ENCODE measurements around the gene NAPSA. TPM values are rescaled to one million over a fixed set of nuclear protein-coding genes. Genes with fewer than 3 reads are reported as not detected.

Gene NAPSA
- total and polyA plus RNA-seq, 9 of the 15 experiments (the other 6 are each of a cell fraction or from before 2014, with no cell fraction given): 0.25 to 1.9 (median 0.69) TPM

DNA sequence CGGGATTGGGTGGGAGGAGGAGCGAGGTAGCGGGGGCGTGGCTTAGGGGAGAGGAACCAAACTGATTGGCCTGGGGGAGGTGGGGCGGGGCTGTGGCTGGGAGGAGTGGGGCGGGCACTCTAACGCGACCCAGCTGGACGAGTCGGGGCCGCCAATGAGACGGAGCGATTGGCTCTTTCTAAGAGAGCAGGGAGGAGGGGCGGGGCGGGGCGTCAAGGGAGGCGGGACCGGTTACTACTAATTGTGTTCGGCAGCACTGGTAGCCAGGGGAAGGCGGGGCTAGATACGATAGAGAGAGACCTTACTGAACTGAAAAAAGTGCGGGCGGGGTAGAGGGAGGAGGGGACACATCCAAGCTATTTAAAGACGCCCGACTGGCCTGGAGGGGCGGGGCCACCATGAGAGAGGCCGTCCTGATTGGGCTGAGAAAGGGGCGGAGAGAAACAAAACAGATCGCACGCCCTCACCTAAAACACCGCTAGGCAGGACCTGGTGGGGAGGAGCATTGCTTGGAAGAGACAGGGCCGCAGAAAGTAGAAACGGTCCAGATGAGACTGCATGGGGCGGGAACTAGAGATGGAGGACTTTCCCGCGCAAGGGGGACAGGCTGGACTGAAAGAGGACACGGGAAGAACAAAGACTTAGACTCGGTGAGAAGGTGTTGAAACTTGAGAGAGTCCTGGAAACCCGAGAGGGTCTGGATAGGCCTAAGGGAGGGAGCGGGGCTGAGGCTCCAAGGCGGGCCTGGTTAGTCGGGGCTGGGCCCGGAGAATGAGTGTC, 36.1 kb downstream of the NAPSA start, which contains the start of gene KCNC3 (continued):
- 0 out of 2 replicates have a peak, but pooled peaks have one; percentile 72 for TF ChIP-seq TARDBP (IDR thresholded peaks at IDR 0.05)
- TF ChIP-seq, protein P1, sequence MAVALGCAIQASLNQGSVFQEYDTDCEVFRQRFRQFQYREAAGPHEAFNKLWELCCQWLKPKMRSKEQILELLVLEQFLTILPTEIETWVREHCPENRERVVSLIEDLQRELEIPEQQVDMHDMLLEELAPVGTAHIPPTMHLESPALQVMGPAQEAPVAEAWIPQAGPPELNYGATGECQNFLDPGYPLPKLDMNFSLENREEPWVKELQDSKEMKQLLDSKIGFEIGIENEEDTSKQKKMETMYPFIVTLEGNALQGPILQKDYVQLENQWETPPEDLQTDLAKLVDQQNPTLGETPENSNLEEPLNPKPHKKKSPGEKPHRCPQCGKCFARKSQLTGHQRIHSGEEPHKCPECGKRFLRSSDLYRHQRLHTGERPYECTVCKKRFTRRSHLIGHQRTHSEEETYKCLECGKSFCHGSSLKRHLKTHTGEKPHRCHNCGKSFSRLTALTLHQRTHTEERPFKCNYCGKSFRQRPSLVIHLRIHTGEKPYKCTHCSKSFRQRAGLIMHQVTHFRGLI (CRISPR knock-in tag; IDR thresholded peaks at IDR 0.05): no peak
- TF ChIP-seq PTRF (tag; IDR thresholded peaks at IDR 0.05): no peak
- TF ChIP-seq ZNF165 (CRISPR knock-in tag; IDR thresholded peaks at IDR 0.05; ENCODE audit: borderline replicate concordance): no peak
- TF ChIP-seq RBM22 (IDR thresholded peaks at IDR 0.05; ENCODE audit: low read depth, low read length, poor library complexity, severe bottlenecking): no peak
- TF ChIP-seq POU5F1 (IDR thresholded peaks at IDR 0.05; ENCODE audit: borderline replicate concordance, low read depth, low read length, partially characterized antibody): no peak
- TF ChIP-seq ARID1B (IDR thresholded peaks at IDR 0.05): peak; percentile 40; the same call in 1 of the 2 replicates
- peak; percentile 90 for TF ChIP-seq CTBP1 (IDR thresholded peaks at IDR 0.05; ENCODE audit: borderline replicate concordance)
- no peak for TF ChIP-seq ZNF57 (CRISPR knock-in tag; IDR thresholded peaks at IDR 0.05)
- TF ChIP-seq NRF1 (conservative IDR thresholded peaks at IDR 0.05 in 1 of 2, IDR thresholded peaks at IDR 0.05 in 1 of 2): peak; percentile 68 to 72
- no peak for TF ChIP-seq ZNF551 (CRISPR knock-in tag; IDR thresholded peaks at IDR 0.05)
- no peak for TF ChIP-seq EZH2 (IDR thresholded peaks at IDR 0.05; ENCODE audit: borderline replicate concordance, low read depth, low read length)
- TF ChIP-seq, protein P2, sequence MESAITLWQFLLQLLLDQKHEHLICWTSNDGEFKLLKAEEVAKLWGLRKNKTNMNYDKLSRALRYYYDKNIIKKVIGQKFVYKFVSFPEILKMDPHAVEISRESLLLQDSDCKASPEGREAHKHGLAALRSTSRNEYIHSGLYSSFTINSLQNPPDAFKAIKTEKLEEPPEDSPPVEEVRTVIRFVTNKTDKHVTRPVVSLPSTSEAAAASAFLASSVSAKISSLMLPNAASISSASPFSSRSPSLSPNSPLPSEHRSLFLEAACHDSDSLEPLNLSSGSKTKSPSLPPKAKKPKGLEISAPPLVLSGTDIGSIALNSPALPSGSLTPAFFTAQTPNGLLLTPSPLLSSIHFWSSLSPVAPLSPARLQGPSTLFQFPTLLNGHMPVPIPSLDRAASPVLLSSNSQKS (CRISPR knock-in tag; IDR thresholded peaks at IDR 0.05): no peak
- TF ChIP-seq FOXP1 (CRISPR knock-in tag; IDR thresholded peaks at IDR 0.05): peak; percentile 67
- no peak for TF ChIP-seq EWSR1 (IDR thresholded peaks at IDR 0.05; ENCODE audit: borderline replicate concordance, low read depth, partially characterized antibody)
- TF ChIP-seq ZNF584 (CRISPR knock-in tag; IDR thresholded peaks at IDR 0.05; ENCODE audit: low read depth): no peak
- peak; percentile 88; the same call in 1 of the 2 replicates for TF ChIP-seq ZBED1 (IDR thresholded peaks at IDR 0.05)
- no peak; the same call in 1 of the 2 replicates for TF ChIP-seq TOE1 (IDR thresholded peaks at IDR 0.05; ENCODE audit: borderline replicate concordance)
- TF ChIP-seq TOE1 (CRISPR knock-in tag; IDR thresholded peaks at IDR 0.05; ENCODE audit: borderline replicate concordance, low read depth): no peak
- no peak for TF ChIP-seq KLF6 (CRISPR knock-in tag; IDR thresholded peaks at IDR 0.05; ENCODE audit: borderline replicate concordance)
- TF ChIP-seq BHLHE40 (IDR thresholded peaks at IDR 0.05; ENCODE audit: low read length): 0 out of 2 replicates have a peak, but pooled peaks have one; percentile 7
- TF ChIP-seq SAFB2 (IDR thresholded peaks at IDR 0.05; ENCODE audit: borderline replicate concordance, low read depth, low read length, severe bottlenecking): no peak
- TF ChIP-seq ZNF75A (CRISPR knock-in tag; IDR thresholded peaks at IDR 0.05): no peak
- no peak for TF ChIP-seq HDGF (IDR thresholded peaks at IDR 0.05)
- TF ChIP-seq, protein P3, sequence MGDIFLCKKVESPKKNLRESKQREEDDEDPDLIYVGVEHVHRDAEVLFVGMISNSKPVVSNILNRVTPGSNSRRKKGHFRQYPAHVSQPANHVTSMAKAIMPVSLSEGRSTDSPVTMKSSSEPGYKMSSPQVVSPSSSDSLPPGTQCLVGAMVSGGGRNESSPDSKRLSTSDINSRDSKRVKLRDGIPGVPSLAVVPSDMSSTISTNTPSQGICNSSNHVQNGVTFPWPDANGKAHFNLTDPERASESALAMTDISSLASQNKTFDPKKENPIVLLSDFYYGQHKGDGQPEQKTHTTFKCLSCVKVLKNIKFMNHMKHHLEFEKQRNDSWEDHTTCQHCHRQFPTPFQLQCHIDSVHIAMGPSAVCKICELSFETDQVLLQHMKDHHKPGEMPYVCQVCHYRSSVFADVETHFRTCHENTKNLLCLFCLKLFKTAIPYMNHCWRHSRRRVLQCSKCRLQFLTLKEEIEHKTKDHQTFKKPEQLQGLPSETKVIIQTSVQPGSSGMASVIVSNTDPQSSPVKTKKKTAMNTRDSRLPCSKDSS (IDR thresholded peaks at IDR 0.05; ENCODE audit: low read depth, partially characterized antibody): no peak
- TF ChIP-seq NEUROD1 (IDR thresholded peaks at IDR 0.05; ENCODE audit: borderline replicate concordance, low read depth, low read length, partially characterized antibody): peak; percentile 59

Data from K562 (cell line).